ENCODE measurements around the gene MRTFA.

The MRTFA gene

GRCh38 chr22:40453671-40454070 is 182.8 kb downstream of the MRTFA start:
- Histone ChIP-seq H3K4me3 (ENCODE audit: insufficient read depth, low read depth, low read length, poor library complexity, severe bottlenecking) (no peak overlapping the region), H3K4me1 (ENCODE audit: control insufficient read depth, insufficient read depth, low read length, poor library complexity, severe bottlenecking) (peaks cover 6% of the 10 kb centered on the region), H3K27ac (ENCODE audit: insufficient read depth, low read length, poor library complexity, severe bottlenecking) (no peak overlapping the region), H3K36me3 (ENCODE audit: control insufficient read depth, insufficient read depth, low read length) (no peaks in the 10 kb centered on the region), H3K9me3 (ENCODE audit: control insufficient read depth, low read length) (no peaks in the 10 kb centered on the region), H3K27me3 (replicated peaks; ENCODE audit: control insufficient read depth, insufficient read depth, low read length, poor library complexity, severe bottlenecking) (no peaks in the 10 kb centered on the region)
- DNase-seq: no peak

- H3K4me1 ChIP-seq (ENCODE audit: control insufficient read depth, insufficient read depth, low read length, poor library complexity, severe bottlenecking): peaks cover 8% of the 10 kb centered on the region
- DNase-seq: no peak
Observed at GRCh38 chr22:40452730-40453487, 183.6 kb downstream of the MRTFA start.

GRCh38 chr22:40451210-40451609 is 185.3 kb downstream of the MRTFA start:
- peaks cover 8% of the 10 kb centered on the region for H3K4me1 ChIP-seq (ENCODE audit: control insufficient read depth, insufficient read depth, low read length, poor library complexity, severe bottlenecking)

More at GRCh38 chr22:40452730-40453487, 183.6 kb downstream of the MRTFA start:
- Histone ChIP-seq H3K9me3 (ENCODE audit: control insufficient read depth, low read length) (no peaks in the 10 kb centered on the region), H3K27me3 (replicated peaks; ENCODE audit: control insufficient read depth, insufficient read depth, low read length, poor library complexity, severe bottlenecking) (no peaks in the 10 kb centered on the region), H3K4me3 (ENCODE audit: insufficient read depth, low read depth, low read length, poor library complexity, severe bottlenecking) (no peak overlapping the region), H3K36me3 (ENCODE audit: control insufficient read depth, insufficient read depth, low read length) (no peaks in the 10 kb centered on the region), H3K27ac (ENCODE audit: insufficient read depth, low read length, poor library complexity, severe bottlenecking) (no peak overlapping the region)

GRCh38 chr22:40450616-40451015 is 185.9 kb downstream of the MRTFA start:
- peaks cover 8% of the 10 kb centered on the region for H3K4me1 ChIP-seq (ENCODE audit: control insufficient read depth, insufficient read depth, low read length, poor library complexity, severe bottlenecking)
- H3K4me3 ChIP-seq (ENCODE audit: insufficient read depth, low read depth, low read length, poor library complexity, severe bottlenecking): peak overlapping the region; percentile 15
- H3K36me3 ChIP-seq (ENCODE audit: control insufficient read depth, insufficient read depth, low read length): peaks cover 8% of the 10 kb centered on the region
- DNase-seq: no peak
- H3K27me3 ChIP-seq (replicated peaks; ENCODE audit: control insufficient read depth, insufficient read depth, low read length, poor library complexity, severe bottlenecking): no peaks in the 10 kb centered on the region
- no peak overlapping the region for H3K27ac ChIP-seq (ENCODE audit: insufficient read depth, low read length, poor library complexity, severe bottlenecking)
- H3K9me3 ChIP-seq (ENCODE audit: control insufficient read depth, low read length): no peaks in the 10 kb centered on the region

More at GRCh38 chr22:40451210-40451609, 185.3 kb downstream of the MRTFA start:
- Histone ChIP-seq H3K9me3 (ENCODE audit: control insufficient read depth, low read length) (no peaks in the 10 kb centered on the region), H3K4me3 (ENCODE audit: insufficient read depth, low read depth, low read length, poor library complexity, severe bottlenecking) (peak overlapping the region; percentile 15), H3K36me3 (ENCODE audit: control insufficient read depth, insufficient read depth, low read length) (peaks cover 8% of the 10 kb centered on the region), H3K27ac (ENCODE audit: insufficient read depth, low read length, poor library complexity, severe bottlenecking) (no peak overlapping the region), H3K27me3 (replicated peaks; ENCODE audit: control insufficient read depth, insufficient read depth, low read length, poor library complexity, severe bottlenecking) (no peaks in the 10 kb centered on the region)
- no peak for DNase-seq

- Histone ChIP-seq H3K9me3 (ENCODE audit: control insufficient read depth, low read length) (no peaks in the 10 kb centered on the region), H3K4me1 (ENCODE audit: control insufficient read depth, insufficient read depth, low read length, poor library complexity, severe bottlenecking) (peaks cover 8% of the 10 kb centered on the region), H3K27me3 (replicated peaks; ENCODE audit: control insufficient read depth, insufficient read depth, low read length, poor library complexity, severe bottlenecking) (no peaks in the 10 kb centered on the region), H3K36me3 (ENCODE audit: control insufficient read depth, insufficient read depth, low read length) (peaks cover 8% of the 10 kb centered on the region), H3K4me3 (ENCODE audit: insufficient read depth, low read depth, low read length, poor library complexity, severe bottlenecking) (no peak overlapping the region), H3K27ac (ENCODE audit: insufficient read depth, low read length, poor library complexity, severe bottlenecking) (no peak overlapping the region)
- DNase-seq: no peak
Observed at GRCh38 chr22:40449676-40450035, 186.9 kb downstream of the MRTFA start.

- Histone ChIP-seq H3K4me1 (ENCODE audit: control insufficient read depth, insufficient read depth, low read length, poor library complexity, severe bottlenecking) (peaks cover 8% of the 10 kb centered on the region), H3K27me3 (replicated peaks; ENCODE audit: control insufficient read depth, insufficient read depth, low read length, poor library complexity, severe bottlenecking) (no peaks in the 10 kb centered on the region), H3K36me3 (ENCODE audit: control insufficient read depth, insufficient read depth, low read length) (peaks cover 8% of the 10 kb centered on the region), H3K27ac (ENCODE audit: insufficient read depth, low read length, poor library complexity, severe bottlenecking) (no peak overlapping the region), H3K4me3 (ENCODE audit: insufficient read depth, low read depth, low read length, poor library complexity, severe bottlenecking) (no peak overlapping the region), H3K9me3 (ENCODE audit: control insufficient read depth, low read length) (no peaks in the 10 kb centered on the region)
- no peak for DNase-seq
Observed at GRCh38 chr22:40446203-40446602, 190.3 kb downstream of the MRTFA start.

- Histone ChIP-seq H3K9me3 (ENCODE audit: control insufficient read depth, low read length) (no peaks in the 10 kb centered on the region), H3K36me3 (ENCODE audit: control insufficient read depth, insufficient read depth, low read length) (peaks cover 8% of the 10 kb centered on the region), H3K4me3 (ENCODE audit: insufficient read depth, low read depth, low read length, poor library complexity, severe bottlenecking) (no peak overlapping the region), H3K4me1 (ENCODE audit: control insufficient read depth, insufficient read depth, low read length, poor library complexity, severe bottlenecking) (peaks cover 8% of the 10 kb centered on the region), H3K27me3 (replicated peaks; ENCODE audit: control insufficient read depth, insufficient read depth, low read length, poor library complexity, severe bottlenecking) (no peaks in the 10 kb centered on the region), H3K27ac (ENCODE audit: insufficient read depth, low read length, poor library complexity, severe bottlenecking) (no peak overlapping the region)
- no peak for DNase-seq
Observed at GRCh38 chr22:40444178-40444831, 192.2 kb downstream of the MRTFA start.

GRCh38 chr22:40443732-40444131 is 192.8 kb downstream of the MRTFA start:
- Histone ChIP-seq H3K4me3 (ENCODE audit: insufficient read depth, low read depth, low read length, poor library complexity, severe bottlenecking) (no peak overlapping the region), H3K36me3 (ENCODE audit: control insufficient read depth, insufficient read depth, low read length) (peaks cover 8% of the 10 kb centered on the region), H3K27me3 (replicated peaks; ENCODE audit: control insufficient read depth, insufficient read depth, low read length, poor library complexity, severe bottlenecking) (no peaks in the 10 kb centered on the region), H3K27ac (ENCODE audit: insufficient read depth, low read length, poor library complexity, severe bottlenecking) (no peak overlapping the region), H3K4me1 (ENCODE audit: control insufficient read depth, insufficient read depth, low read length, poor library complexity, severe bottlenecking) (peaks cover 3% of the 10 kb centered on the region), H3K9me3 (ENCODE audit: control insufficient read depth, low read length) (no peaks in the 10 kb centered on the region)
- DNase-seq: no peak

GRCh38 chr22:40441761-40442390 is 194.6 kb downstream of the MRTFA start:
- Histone ChIP-seq H3K27ac (ENCODE audit: insufficient read depth, low read length, poor library complexity, severe bottlenecking) (peak overlapping the region; percentile 0), H3K27me3 (replicated peaks; ENCODE audit: control insufficient read depth, insufficient read depth, low read length, poor library complexity, severe bottlenecking) (no peaks in the 10 kb centered on the region), H3K9me3 (ENCODE audit: control insufficient read depth, low read length) (no peaks in the 10 kb centered on the region), H3K4me3 (ENCODE audit: insufficient read depth, low read depth, low read length, poor library complexity, severe bottlenecking) (no peak overlapping the region), H3K4me1 (ENCODE audit: control insufficient read depth, insufficient read depth, low read length, poor library complexity, severe bottlenecking) (peaks cover 4% of the 10 kb centered on the region), H3K36me3 (ENCODE audit: control insufficient read depth, insufficient read depth, low read length) (peaks cover 7% of the 10 kb centered on the region)
- DNase-seq: no peak
